ENCODE results near the gene SSMEM1. TPM values are rescaled to one million over a fixed set of nuclear protein-coding genes. Genes with fewer than 3 reads are reported as not detected.

SSMEM1 gene
- total RNA-seq, 1 experiment from 2014 or later: not detected

- no peak for TF ChIP-seq CTCF (conservative IDR thresholded peaks at IDR 0.05)
- H4K5ac ChIP-seq (ENCODE audit: insufficient read length, low read depth, low read length): no peak overlapping the region
- H3K9ac ChIP-seq (ENCODE audit: extremely low read depth, insufficient read length, low read length): no peak overlapping the region
- 100% methylated on average over 2 of the region's 4 CpGs for WGBS (ENCODE audit: extremely low coverage, insufficient read length, low lambda C conversion rate)
- no peaks in the 10 kb centered on the region for H3K79me2 ChIP-seq (ENCODE audit: insufficient read depth, low read length)
- H3T11ph ChIP-seq (ENCODE audit: low read length): no peak overlapping the region
- no peaks in the 10 kb centered on the region for H3K79me1 ChIP-seq (ENCODE audit: insufficient read depth, low read depth, low read length, poor library complexity, severe bottlenecking)
- H3K23ac ChIP-seq (ENCODE audit: insufficient read length, low read depth, low read length): no peak overlapping the region
- no peak overlapping the region for H2AK5ac ChIP-seq (ENCODE audit: insufficient read length, low read length)
- Mint-ChIP-seq H3K9me3 (no peaks in the 10 kb centered on the region), H3K36me3 (ENCODE audit: insufficient read depth in 1 of 3, low read depth in 3 of 3) (peaks cover 36 to 65% (median 60%) of the 10 kb centered on the region in 3 experiments; a peak in 6 of 7 replicates), H3K27me3 (ENCODE audit: low read depth) (no peaks in the 10 kb centered on the region), H3K4me1 (no peaks in the 10 kb centered on the region), H3K27ac (no peak overlapping the region; a peak in 1 of 7 replicates), H3K4me3 (no peak overlapping the region)
- H2BK20ac ChIP-seq (ENCODE audit: low read depth, low read length, poor library complexity, severe bottlenecking): no peak overlapping the region
- H4K20me1 ChIP-seq (ENCODE audit: control insufficient read depth, insufficient read depth, insufficient read length): no peaks in the 10 kb centered on the region
- H3K56ac ChIP-seq (ENCODE audit: insufficient read length, low read depth, low read length): no peak overlapping the region
- H3K23me2 ChIP-seq (ENCODE audit: insufficient read length, low read depth, low read length, poor library complexity, severe bottlenecking): no peaks in the 10 kb centered on the region
- no peaks in the 10 kb centered on the region for H3K4me1 ChIP-seq (ENCODE audit: insufficient read depth, low read length)
- no peak overlapping the region for H4K8ac ChIP-seq (replicated peaks; ENCODE audit: insufficient read length, low read depth, low read length)
- no peaks in the 10 kb centered on the region for H3K27me3 ChIP-seq (ENCODE audit: insufficient read depth, low read length)
- H2BK120ac ChIP-seq (ENCODE audit: low read depth, low read length, poor library complexity, severe bottlenecking): no peak overlapping the region
- H4K91ac ChIP-seq (ENCODE audit: insufficient read length, low read depth, low read length): no peak overlapping the region
- no peak for DNase-seq
- no peak overlapping the region for H3K4me2 ChIP-seq (ENCODE audit: insufficient read depth, insufficient read length, low read length)
- H3K9me3 ChIP-seq (ENCODE audit: control insufficient read depth, low read depth, low read length): no peaks in the 10 kb centered on the region
- H3K27ac ChIP-seq (ENCODE audit: insufficient read length, low read depth, low read length): no peak overlapping the region
- no peak overlapping the region for H2BK5ac ChIP-seq (ENCODE audit: insufficient read length, low read length)
- H3K18ac ChIP-seq (ENCODE audit: insufficient read length, low read depth, low read length): no peak overlapping the region
- no peak overlapping the region for H3K4ac ChIP-seq (ENCODE audit: low read depth, low read length)
- no peak overlapping the region for H2BK12ac ChIP-seq (ENCODE audit: insufficient read length, low read depth, low read length)
- no peak overlapping the region for H2AFZ ChIP-seq (ENCODE audit: low read length)
- H3K14ac ChIP-seq (ENCODE audit: insufficient read depth, low read length): no peak overlapping the region
- no peak overlapping the region for H2BK15ac ChIP-seq (ENCODE audit: low read depth, low read length)
Observed at GRCh38 chr7:130174237-130174959, 33.3 kb upstream of the SSMEM1 start.
